CD4-positive, alpha-beta T cell treated with Interleukin-17A for 1 hour (primary cell): Measurements from ENCODE around the gene TMEFF1.
A peak's percentile ranks its signal among the peaks of the same experiment; 100 is the strongest.
"Not testable (repeated sequence)": the region's sequence is repeated elsewhere in the genome, so short reads cannot be mapped to it uniquely, and the experiment has no call there.

Experiments
- DNase-seq: peaks from one replicate; pipeline ENCODE4 v3.0.0-alpha.2; 2020

TMEFF1 gene

DNA sequence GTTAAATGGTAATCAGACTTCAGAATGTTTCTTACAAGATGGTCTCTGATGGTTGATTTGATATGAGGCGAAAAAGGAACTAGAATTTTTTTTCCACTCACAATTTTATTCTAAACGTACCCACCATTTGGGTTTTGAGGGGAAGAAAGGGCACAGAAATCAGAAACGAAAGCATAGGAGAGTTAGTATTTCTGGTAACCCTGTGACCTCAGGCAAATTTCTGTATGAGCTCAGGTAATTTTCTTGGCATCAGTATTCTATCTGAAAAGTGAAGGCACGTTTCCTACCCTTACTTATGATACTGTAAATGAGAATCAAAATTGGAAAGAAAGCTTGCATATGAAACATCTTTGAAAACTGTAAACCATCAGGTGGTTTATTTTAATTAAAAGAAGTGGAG, 26.5 kb downstream of the TMEFF1 start:
- no peak for DNase-seq

DNA sequence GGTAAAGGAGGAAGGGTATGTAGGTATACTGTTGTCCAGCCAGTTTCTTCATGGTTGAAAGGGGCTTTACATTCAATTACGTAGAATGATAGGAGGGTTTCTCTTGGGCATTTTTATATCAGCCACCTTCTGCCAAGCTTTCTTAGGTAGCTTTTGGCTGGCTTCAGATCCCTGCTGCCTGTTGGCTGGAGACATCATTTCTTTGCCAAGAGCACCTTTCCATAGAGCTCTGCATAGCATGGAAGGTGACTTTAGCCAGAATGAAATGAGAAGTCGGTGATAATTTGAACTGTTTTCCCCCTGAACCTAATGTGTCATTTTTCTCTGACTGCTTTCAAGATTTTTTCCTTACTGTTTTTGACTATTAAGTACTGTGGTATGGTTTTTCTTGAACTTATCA, 26.9 kb downstream of the TMEFF1 start:
- no peak for DNase-seq

GRCh38 chr9:100505564-100506159, 32.7 kb downstream of the TMEFF1 start:
- DNase-seq = peak; percentile 50

DNA sequence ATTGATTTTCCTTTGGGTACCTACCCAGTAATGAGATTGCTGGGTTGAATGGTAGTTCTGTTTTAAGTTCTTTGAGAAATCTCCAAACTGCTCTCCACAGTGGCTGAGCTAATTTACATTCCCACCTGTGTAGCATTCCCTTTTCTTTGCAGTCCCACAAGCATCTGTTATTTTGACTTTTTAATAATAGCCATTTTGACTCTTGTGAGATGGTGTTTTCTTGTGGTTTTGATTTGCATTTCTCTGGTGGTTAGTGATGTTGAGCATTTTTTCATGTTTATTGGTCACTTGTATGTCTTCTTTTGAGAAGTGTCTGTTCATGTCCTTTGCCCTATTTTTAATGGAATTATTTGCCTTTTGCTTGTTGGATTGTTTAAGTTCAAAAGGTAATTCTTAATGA, 34.4 kb downstream of the TMEFF1 start:
- not testable (repeated sequence) for DNase-seq

- no peak for DNase-seq
Measured at GRCh38 chr9:100511205-100511604, 38.3 kb downstream of the TMEFF1 start.

GRCh38 chr9:100515578-100516494, 42.9 kb downstream of the TMEFF1 start:
- DNase-seq = no peak

GRCh38 chr9:100521282-100521681, 48.3 kb downstream of the TMEFF1 start:
- DNase-seq = no peak

DNA sequence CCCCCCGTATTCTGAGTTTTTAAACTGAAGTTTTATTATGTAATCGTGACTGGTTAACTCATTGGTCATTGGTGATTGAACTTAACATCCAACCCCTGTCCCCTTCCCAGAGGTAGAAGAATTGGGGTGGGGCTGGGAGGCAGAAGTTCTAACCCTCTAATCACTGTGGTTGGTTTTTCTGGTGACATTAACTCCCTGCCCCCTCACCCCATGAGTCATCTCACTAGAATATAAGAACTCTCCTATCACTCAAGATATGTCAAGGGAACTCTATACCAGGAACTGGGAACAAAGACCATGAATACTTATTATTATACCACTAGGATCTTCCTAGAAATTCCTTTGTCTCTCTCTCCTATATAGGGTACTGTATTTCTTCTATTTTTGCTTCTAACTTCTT, 52.6 kb downstream of the TMEFF1 start:
- no peak for DNase-seq

DNA sequence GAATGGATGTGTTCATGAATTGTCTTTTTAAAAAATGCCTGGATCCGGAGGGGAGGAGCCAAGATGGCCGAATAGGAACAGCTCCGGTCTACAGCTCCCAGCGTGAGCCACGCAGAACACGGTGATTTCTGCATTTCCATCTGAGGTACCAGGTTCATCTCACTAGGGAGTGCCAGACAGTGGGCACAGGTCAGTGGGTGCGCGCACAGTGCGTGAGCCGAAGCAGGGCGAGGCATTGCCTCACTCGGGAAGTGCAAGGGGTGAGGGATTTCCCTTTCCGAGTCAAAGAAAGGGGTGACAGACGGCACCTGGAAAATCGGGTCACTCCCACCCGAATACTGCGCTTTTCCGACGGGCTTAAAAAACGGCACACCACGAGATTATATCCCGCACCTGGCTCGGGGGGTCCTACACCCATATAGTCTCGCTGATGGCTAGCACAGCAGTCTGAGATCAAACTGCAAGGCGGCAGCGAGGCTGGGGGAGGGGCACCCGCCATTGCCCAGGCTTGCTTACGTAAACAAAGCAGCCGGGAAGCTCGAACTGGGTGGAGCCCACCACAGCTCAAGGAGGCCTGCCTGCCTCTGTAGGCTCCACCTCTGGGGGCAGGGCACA, 54.3 kb downstream of the TMEFF1 start:
- not testable (repeated sequence) for DNase-seq

GRCh38 chr9:100534401-100534800, 61.5 kb downstream of the TMEFF1 start:
- DNase-seq = no peak

DNA sequence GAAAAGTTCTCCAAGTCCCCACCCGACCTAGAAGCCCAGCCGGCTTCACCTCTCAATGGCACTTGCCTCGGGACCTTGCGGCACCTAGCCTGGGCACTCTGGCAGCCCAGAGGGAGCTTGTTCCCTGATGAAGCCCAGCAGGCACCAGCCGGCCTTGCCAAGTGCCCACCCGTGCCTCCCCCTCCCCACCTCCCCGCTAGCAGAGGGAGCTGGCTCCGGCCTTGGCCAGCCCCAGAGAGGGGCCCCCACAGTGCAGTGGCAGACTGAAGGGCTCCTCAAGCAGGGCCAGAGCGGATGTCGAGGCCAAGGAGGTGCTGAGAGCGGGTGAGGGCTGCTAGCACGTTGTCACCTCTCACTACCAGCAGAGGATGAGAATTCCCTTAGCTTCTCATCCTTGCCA, 67.4 kb downstream of the TMEFF1 start:
- DNase-seq = no peak

DNA sequence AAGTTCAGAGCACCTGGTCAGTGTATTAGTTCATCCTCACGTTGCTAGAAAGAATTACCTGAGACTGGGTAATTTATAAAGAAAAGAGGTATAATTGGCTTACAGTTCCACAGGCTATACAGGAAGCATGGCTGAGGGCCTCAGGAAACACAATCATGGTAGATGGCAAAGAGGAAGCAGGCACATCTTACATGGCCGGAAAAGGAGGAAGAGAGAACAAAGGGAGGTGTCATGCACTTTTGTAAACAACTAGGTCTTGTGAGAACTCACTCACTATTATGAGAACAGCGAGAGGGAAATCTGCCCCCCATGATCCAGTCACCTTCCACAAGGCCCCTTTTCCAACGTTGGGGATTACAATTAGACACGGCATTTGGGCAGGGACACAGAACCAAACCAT, 76.1 kb downstream of the TMEFF1 start:
- DNase-seq = no peak

DNA sequence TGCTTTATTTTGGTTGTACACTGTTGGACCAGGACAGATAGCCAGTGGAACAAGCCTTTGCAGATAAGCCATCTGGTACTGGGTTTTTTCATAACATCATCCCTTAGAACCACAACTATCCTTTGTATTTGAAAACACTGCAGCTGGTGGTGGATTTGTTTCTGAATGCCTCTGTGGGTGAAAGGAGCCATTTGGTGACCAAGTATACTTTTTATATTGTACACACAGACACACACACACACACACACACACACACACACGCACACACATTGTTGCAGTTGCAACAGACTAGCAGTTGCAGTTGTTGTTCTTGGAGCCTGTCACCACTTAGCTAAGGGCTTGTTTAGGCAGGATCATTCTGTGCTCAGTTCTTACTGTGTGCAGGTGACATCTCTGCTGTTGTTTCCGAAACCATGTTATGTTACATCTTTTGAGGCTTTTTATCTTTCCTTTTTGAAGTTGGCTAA, 82.0 kb downstream of the TMEFF1 start:
- no peak for DNase-seq

- DNase-seq = no peak
Measured at GRCh38 chr9:100555471-100555870, 82.5 kb downstream of the TMEFF1 start.

DNA sequence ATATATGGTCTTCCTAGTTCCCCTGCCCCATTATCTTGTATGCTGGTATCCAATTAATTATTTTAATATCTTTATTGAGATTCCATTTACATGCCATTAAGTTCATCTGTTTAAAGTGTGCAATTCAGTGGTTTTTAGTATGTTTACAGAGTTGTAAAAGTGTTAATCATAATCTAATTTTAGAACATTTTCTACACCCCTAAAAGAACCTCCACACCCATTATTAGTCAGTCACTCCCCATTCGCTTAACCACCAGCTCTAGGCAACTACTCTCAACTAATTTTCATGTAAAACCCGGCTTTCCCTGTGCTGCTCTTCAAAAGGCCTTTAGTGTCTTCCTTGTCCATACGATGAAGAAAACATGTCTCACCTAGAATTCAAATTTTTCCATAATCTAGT, 84.1 kb downstream of the TMEFF1 start:
- no peak for DNase-seq

DNA sequence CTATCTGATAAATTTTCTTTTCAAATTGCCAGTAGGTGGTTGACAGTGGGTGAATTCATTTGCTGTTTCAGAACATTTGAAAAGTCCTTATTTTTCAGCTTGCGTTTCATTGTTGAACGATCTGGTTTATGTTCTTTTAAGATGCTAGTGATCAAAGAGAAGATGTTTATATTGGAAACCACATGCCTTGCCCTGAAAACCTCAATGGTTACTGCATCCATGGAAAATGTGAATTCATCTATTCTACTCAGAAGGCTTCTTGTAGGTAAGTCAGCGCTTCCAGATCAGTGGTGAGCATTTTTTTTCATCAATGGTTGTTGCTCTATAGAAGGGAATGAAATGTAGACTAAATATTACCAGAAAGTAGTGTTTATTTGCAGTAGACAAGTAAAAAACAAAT, 88.3 kb downstream of the TMEFF1 start:
- no peak for DNase-seq

DNA sequence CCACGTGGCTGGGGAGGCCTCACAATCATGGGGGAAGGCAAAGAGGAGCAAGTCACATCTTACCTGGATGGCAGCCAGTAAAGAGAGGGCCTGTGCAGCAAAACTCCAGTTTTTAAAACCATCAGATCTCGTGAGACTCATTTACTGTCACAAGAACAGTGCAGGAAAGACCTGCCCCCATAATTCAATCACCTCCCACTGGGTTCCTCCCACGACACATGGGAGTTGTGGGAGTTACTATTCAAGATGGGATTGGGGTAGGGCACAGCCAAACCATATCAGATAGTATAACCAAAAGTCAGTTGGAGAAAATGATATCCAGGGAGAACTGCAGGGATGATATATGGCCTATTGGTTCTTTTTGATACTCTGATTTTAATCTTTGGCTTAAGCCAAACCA, 94.9 kb downstream of the TMEFF1 start:
- no peak for DNase-seq

DNA sequence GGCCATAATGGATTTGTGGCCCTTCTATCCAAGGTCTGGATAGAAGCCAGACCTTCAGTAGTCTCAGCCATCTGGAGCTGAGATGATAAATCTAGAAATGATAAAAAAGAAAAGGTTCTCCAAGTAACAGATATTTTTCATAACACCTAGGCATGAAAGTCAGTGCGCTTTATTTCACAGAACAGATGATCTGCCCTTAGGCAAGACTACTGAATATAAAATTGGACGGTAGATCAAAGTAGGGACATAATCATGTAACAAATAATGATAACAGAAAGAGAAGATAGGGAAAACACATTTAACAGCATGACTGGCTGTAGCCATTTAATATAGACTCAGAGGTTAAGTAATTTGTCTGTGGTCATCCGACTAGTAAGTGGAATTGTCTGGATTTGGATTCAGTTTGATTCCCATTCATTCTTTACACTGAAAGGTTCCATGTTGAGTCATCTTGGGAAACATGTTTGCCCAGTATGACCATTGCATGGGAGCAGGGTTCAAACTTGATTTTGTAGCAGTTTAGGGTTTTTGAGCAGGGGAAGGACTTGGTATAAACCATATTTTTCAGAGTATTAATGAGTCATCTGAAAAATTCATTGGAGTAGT, 100.8 kb downstream of the TMEFF1 start:
- DNase-seq = no peak

DNA sequence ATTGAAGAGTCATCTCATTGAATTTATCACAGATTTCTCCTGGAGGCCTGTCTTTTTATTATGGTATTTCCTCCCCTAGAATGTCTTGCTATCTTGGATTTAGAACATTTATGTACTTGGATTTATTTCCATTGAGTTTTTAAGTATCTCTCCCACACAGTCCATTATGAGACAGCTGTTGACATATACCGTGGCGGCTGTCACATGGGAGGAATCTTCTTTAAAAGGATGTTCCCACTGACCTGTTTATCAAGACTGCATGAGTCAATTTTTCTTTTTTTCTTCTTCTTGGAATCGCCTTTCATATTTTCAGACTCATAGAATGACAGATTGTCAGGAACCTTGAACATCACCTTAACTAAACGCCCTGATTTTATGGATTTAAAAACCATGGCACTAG, 102.1 kb downstream of the TMEFF1 start:
- DNase-seq = no peak

DNA sequence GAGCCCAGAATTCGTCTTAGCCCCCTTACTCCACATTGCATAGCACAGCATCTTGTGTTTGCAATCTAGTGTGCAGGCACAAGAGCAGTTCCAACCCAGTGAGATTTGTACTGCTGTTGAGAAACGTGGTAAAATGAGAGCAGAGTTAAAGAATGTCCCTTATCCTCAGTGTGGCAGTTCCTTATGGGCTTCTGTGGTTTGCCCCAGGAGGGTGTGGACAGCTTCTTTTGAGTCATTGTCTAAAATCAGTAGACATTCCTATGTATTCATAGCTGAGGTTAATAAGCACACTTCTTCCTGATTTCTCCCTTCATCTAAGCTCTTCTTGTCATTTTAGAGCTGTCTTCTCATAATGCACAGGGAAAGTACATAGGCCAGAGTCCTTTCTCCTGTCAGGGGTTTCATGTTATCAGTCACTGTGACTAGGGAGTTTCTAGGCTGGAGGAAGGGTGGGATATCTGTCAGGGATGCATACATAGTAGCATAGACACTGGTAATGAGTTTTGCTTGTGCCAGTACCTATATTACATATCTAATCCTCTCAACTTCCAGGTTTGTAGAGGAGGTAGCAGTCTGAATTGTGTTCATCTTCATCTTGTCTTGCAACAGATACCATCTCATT, 102.9 kb downstream of the TMEFF1 start:
- DNase-seq = no peak

GRCh38 chr9:100577776-100578448, 105.0 kb downstream of the TMEFF1 start, which contains the start of gene CAVIN4:
Gene CAVIN4, plus strand, starts transcription at chr9:100578079. Its CDS starts 65 bp downstream, at chr9:100578144.
- no peak for DNase-seq

- no peak for DNase-seq
Measured at GRCh38 chr9:100578610-100579009, 105.7 kb downstream of the TMEFF1 start.
